Keratinocyte (primary cell): ENCODE data around the gene VASN. TPM values are rescaled to one million over a fixed set of nuclear protein-coding genes. Genes with fewer than 3 reads are reported as not detected.
"Not testable (repeated sequence)": the region's sequence is repeated elsewhere in the genome, so short reads cannot be mapped to it uniquely, and the experiment has no call there.

Experiments
- DNase-seq: peaks from one replicate; pipeline ENCODE4 v3.0.0-alpha.2; 2011; ENCODE audit warnings: low read depth, missing footprints, low spot score
- FAIRE-seq: peaks from 2 replicates; lab custom pipeline; 2011; peaks lifted over from hg19 to GRCh38; lab: Jason Lieb, UNC
- H2AFZ ChIP-seq: 2 replicates; pipeline ENCODE4 v1.6.0; 2012; ENCODE audit warnings: low read length, control low read depth, inconsistent platforms; ENCODE audit not compliant: control insufficient read depth
- H3K27ac ChIP-seq: 2 replicates; pipeline ENCODE4 v1.5.1; 2011; ENCODE audit warnings: low read length; ENCODE audit not compliant: control insufficient read depth, insufficient read depth
- H3K27me3 ChIP-seq: 3 replicates; pipeline ENCODE4 v1.6.0; 2011; ENCODE audit warnings: low read length; ENCODE audit not compliant: control insufficient read depth, insufficient read depth; ENCODE audit errors: extremely low read depth
- H3K36me3 ChIP-seq, 2 experiments: 2 replicates in 1 of 2; 3 replicates in 1 of 2; pipeline ENCODE4 v1.5.1; 2011; ENCODE audit warnings: low read length in 2 of 2, mild to moderate bottlenecking in 1 of 2; ENCODE audit not compliant: control insufficient read depth in 2 of 2, insufficient read depth in 2 of 2; ENCODE audit errors: extremely low read depth in 1 of 2
- H3K4me1 ChIP-seq: 3 replicates; pipeline ENCODE4 v1.5.1; 2011; ENCODE audit warnings: low read length; ENCODE audit not compliant: control insufficient read depth, insufficient read depth; ENCODE audit errors: extremely low read depth
- H3K4me2 ChIP-seq: 3 replicates; pipeline ENCODE4 v1.6.0; 2011; ENCODE audit warnings: low read depth, low read length; ENCODE audit not compliant: control insufficient read depth, insufficient read depth; ENCODE audit errors: extremely low read depth
- H3K4me3 ChIP-seq, 3 experiments: fragments of 200-600 bp in 1 of 3; sonication (generic) in 1 of 3; 2 replicates in 2 of 3; 3 replicates in 1 of 3; pipeline ENCODE4 v1.5.1; 2011 to 2016; ENCODE audit warnings: low read length in 3 of 3, mild to moderate bottlenecking in 3 of 3, control low read depth in 2 of 3, inconsistent platforms in 1 of 3, low read depth in 1 of 3, mixed read lengths in 1 of 3, mixed run types in 1 of 3, moderate library complexity in 1 of 3; ENCODE audit not compliant: control insufficient read depth in 2 of 3, insufficient read depth in 2 of 3; ENCODE audit errors: extremely low read depth in 1 of 3
- H3K79me2 ChIP-seq: 2 replicates; pipeline ENCODE4 v1.6.0; 2012; ENCODE audit warnings: low read length; ENCODE audit not compliant: control insufficient read depth, insufficient read depth
- H3K9ac ChIP-seq: 3 replicates; pipeline ENCODE4 v1.6.0; 2011; ENCODE audit warnings: low read length; ENCODE audit not compliant: control insufficient read depth, insufficient read depth; ENCODE audit errors: extremely low read depth
- H3K9me1 ChIP-seq: 3 replicates; pipeline ENCODE4 v1.6.0; 2011; ENCODE audit warnings: low read length; ENCODE audit not compliant: control insufficient read depth, insufficient read depth; ENCODE audit errors: extremely low read depth
- H3K9me3 ChIP-seq: 2 replicates; pipeline ENCODE4 v1.5.1; 2012; ENCODE audit warnings: low read depth, low read length; ENCODE audit not compliant: control insufficient read depth
- H4K20me1 ChIP-seq: 3 replicates; pipeline ENCODE4 v1.6.0; 2011; ENCODE audit warnings: low read length; ENCODE audit not compliant: control insufficient read depth, insufficient read depth; ENCODE audit errors: extremely low read depth
- CTCF ChIP-seq, 3 experiments: IDR thresholded peaks in 1 of 3; conservative IDR thresholded peaks in 1 of 3; optimal IDR thresholded peaks in 1 of 3; 2 replicates in 2 of 3; 3 replicates in 1 of 3; pipeline versions ENCODE3 to v1.5.1; 2011; ENCODE audit warnings: low read length in 3 of 3, mild to moderate bottlenecking in 3 of 3, moderate library complexity in 2 of 3, control low read depth in 1 of 3, inconsistent platforms in 1 of 3; ENCODE audit not compliant: insufficient read depth in 2 of 3; ENCODE audit errors: extremely low read depth in 1 of 3
- EZH2 ChIP-seq: IDR thresholded peaks from one replicate; pipeline ENCODE4 v1.6.1; 2012; ENCODE audit warnings: inconsistent platforms, mild to moderate bottlenecking, low read length, moderate library complexity
- dilution Hi-C: fragments of 300-500 bp; cut with MboI; formaldehyde crosslinking; loops from one replicate; pipeline ENCODE4 v1.7.0; 2020; ENCODE audit warnings: low sequenced_read_pairs; ENCODE audit not compliant: extremely low pct_ligation_motif_present
- polyA plus RNA-seq, 5 experiments: library from polyadenylated mRNA; depleted of rRNA in 3 of 5; stranded (reverse) in 3 of 5; stranded (forward) in 1 of 5; unstranded in 1 of 5; fragments of >200 nt; gene quantifications; 1 replicate in 1 of 5; 2 replicates in 3 of 5; 3 replicates in 1 of 5; pipeline versions ENCODE4 v1.2.1 to v1.2.3, GENCODE V29; 2011 to 2012; ENCODE audit warnings: missing spikeins in 2 of 5, low read depth in 1 of 5, low replicate concordance in 1 of 5

VASN gene
- polyA plus RNA-seq, 1 donor (not counting 4 experiments of a cell fraction or from before 2014, with no cell fraction given), result 0.37 TPM

GRCh38 chr16:4342866-4343744 is 28.5 kb upstream of the VASN start:
- no peak overlapping the region for H2AFZ ChIP-seq
- FAIRE-seq (no peak), DNase-seq (no peak)
- H3K36me3 ChIP-seq, result peaks cover 13 to 33% of the 10 kb centered on the region in 2 experiments
- dilution Hi-C loops, result no loop called here
- peaks cover 58% of the 10 kb centered on the region for H3K79me2 ChIP-seq
- no peaks in the 10 kb centered on the region for H3K9me1 ChIP-seq
- no peaks in the 10 kb centered on the region for H3K9me3 ChIP-seq
- H3K4me2 ChIP-seq, result no peak overlapping the region
- no peak for TF ChIP-seq EZH2
- no peak for TF ChIP-seq CTCF (optimal IDR thresholded peaks at IDR 0.05 in 1 of 3, IDR thresholded peaks at IDR 0.05 in 1 of 3, conservative IDR thresholded peaks at IDR 0.05 in 1 of 3; ENCODE audit: extremely low read depth in 1 of 3, insufficient read depth in 2 of 3, low read length in 3 of 3)
- no peaks in the 10 kb centered on the region for H3K27me3 ChIP-seq
- H3K4me1 ChIP-seq, result peaks cover 1% of the 10 kb centered on the region
- H3K9ac ChIP-seq, result no peak overlapping the region
- H3K4me3 ChIP-seq, result no peak overlapping the region
- no peak overlapping the region for H3K27ac ChIP-seq
- H4K20me1 ChIP-seq, result peaks cover 27% of the 10 kb centered on the region

- dilution Hi-C loops, H3K27me3 ChIP-seq, H3K9me1 ChIP-seq, H3K4me1 ChIP-seq, DNase-seq, H2AFZ ChIP-seq, H3K9me3 ChIP-seq, H3K4me2 ChIP-seq, FAIRE-seq, H3K9ac ChIP-seq, H3K4me3 ChIP-seq, H3K27ac ChIP-seq: not testable (repeated sequence)
- Histone ChIP-seq H3K36me3 (peaks cover 13 to 28% of the 10 kb centered on the region in 2 experiments), H4K20me1 (peaks cover 27% of the 10 kb centered on the region), H3K79me2 (peaks cover 67% of the 10 kb centered on the region)
Measured at GRCh38 chr16:4344300-4344982, 27.2 kb upstream of the VASN start.
